HG03103 (cell line): ENCODE data around the gene SYVN1.

ENCODE experiments used
- ATAC-seq: cut with Tn5 transposase; IDR thresholded peaks from one replicate; pipeline ENCODE4 v1.9.1; 2021; ENCODE audit warnings: low read depth; ENCODE audit not compliant: unreplicated experiment

The SYVN1 gene

GRCh38 chr11:65114538-65115171, 19.7 kb downstream of the SYVN1 start:
- ATAC-seq, result no peak

- no peak for ATAC-seq
Observed at GRCh38 chr11:65113839-65114238, 20.5 kb downstream of the SYVN1 start.

DNA sequence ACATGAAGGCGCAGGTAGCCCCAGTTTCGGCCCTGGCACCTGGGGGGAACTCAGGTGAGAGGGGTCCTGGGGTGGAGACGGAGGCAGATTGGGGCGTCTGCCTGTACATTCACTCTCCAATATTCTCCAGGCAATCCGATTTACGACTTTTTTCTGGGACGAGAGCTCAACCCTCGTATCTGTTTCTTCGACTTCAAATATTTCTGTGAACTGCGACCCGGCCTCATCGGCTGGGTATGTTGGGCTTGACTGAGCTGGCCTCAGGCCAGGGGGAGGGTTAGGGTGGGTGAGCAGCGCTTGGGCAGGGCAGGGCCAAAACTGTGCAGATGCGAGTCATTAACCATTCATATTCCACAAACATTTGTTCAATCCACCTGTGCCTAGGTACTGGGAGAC, 21.0 kb downstream of the SYVN1 start:
- no peak for ATAC-seq

GRCh38 chr11:65112546-65113360, 21.6 kb downstream of the SYVN1 start:
- ATAC-seq, result peak; percentile 29

DNA sequence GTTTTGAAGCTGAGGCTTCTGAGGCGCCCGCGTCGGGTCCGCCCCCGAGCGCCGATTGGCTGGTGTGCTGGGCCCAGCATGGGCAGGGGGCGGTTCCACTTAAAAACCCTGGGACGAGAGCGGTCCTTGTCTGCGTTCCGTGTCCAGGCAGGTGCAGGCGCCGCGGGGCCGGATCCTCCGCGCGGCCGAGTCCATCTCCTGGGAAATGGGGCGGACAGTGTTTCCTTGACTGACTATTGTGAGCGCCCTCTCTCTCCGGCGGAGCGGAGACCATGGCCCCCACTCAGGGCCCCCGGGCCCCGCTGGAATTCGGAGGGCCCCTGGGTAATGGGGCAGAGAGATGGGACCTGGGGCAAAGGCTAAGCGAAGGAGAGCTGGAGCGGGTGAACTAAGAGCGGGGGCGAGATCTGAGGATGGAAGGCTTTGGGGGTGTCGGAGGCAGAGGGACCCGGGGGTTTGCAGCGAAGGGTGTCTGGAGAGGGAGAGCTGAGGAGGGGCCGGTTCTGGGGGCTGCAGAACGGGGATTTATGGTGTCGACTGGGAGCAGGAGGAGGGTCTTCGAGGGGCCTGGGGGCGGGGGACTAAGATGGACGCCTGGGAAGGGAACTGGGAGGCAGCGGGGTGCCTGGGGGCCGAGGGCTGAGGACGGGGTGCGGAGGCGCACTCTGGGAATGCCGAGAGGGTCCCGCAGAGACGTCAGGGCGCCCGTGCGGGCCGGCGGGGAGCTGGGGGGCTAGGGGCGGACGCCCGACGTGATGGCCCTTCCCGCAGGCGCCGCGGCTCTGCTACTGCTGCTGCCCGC, 22.4 kb downstream of the SYVN1 start, which contains the start of gene TM7SF2:
Gene TM7SF2, plus strand, starts transcription at position 129 of the 802 bp plus-strand sequence. Its CDS starts 144 bp downstream, at position 273.
- peak; percentile 46 for ATAC-seq

DNA sequence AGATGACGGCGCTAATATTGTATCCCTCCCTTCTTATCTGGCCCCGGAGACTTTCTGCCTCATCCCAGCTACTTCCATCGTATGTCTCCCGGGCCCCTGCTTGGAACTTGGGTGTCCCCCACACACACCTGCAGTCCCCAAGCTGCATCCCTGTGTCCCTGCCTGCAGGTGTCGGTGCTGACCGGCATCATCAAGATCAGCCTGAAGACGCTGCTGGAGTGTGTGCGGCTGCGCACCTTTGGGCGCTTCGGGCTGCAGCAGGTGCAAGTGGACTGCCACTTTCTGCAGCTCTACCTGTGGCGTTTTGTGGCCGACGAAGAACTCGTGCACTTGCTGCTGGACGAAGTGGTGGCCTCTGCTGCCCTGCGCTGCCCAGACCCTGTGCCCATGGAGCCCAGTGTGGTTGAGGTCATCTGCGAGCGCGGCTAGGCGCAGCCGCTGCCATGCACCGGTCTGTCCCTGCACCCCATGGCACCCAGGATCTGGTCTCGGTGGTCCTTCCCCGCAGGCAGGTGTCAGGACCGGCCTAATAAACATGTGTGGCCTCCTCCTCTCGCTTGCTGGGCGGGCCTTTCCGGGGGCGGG, 23.1 kb downstream of the SYVN1 start:
- no peak for ATAC-seq

DNA sequence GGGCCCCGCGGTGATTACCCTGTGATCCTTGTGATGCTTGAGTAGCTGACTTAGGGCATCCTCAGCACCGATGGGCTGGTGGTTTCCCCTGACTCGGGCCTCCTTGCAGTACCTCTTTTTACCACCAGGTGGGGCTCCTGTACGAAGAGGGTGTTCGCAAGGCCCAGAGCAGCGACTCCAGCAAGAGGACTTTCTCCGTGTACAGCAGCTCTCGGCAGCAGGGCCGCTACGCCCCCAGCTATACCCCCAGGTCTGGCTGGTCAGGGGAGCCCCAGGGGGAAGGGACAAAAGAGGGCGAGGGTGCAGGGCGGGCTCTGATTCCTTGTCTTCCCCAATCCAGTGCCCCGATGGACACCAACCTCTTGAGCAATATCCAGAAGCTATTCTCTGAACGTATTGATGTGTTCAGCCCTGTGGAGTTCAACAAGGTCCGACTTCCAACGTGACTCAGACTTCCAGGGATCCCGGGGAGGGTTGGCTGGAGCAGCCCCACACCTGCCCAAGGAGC, 23.9 kb downstream of the SYVN1 start:
- no peak for ATAC-seq

DNA sequence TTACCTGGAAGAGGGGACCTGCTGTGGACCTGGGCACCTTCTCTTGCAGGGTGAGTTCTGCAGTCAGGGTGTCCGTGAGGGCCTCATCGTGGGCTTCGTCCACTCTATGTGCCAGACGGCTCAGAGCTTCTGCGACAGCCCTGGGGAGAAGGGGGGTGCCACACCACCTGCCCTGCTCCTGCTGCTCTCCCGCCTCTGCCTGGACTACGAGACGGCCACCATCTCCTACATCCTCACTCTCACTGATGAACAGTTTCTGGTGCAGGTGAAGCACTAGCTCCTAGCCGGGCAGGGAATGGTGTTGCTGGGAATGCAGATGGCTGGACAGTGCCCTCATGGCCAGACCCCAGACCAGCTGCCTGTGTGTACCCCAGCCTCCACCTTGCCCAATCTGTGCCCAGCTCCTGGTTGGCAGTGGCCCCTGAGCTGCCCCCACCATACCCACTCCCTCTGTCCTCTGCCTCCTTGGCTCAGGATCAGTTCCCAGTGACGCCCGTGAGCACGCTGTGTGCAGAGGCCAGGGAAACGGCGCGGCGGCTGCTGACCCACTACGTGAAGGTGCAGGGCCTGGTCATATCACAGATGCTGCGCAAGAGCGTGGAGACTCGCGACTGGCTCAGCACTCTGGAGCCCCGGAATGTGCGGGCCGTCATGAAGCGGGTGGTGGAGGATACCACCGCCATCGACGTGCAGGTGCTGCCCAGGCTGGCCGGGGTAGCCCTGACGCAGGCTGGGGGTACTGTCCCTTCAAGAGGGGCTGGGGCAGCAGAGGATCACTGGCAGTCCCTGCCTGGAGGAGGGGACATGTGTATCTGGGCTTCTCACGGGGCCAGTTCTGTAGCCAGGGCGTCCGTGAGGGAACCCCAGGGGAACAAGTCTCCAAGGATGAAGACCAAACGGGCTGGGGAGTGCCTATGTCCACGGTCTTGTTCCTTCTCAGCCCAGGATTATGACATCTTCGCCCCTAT, 24.8 kb downstream of the SYVN1 start:
- no peak for ATAC-seq

DNA sequence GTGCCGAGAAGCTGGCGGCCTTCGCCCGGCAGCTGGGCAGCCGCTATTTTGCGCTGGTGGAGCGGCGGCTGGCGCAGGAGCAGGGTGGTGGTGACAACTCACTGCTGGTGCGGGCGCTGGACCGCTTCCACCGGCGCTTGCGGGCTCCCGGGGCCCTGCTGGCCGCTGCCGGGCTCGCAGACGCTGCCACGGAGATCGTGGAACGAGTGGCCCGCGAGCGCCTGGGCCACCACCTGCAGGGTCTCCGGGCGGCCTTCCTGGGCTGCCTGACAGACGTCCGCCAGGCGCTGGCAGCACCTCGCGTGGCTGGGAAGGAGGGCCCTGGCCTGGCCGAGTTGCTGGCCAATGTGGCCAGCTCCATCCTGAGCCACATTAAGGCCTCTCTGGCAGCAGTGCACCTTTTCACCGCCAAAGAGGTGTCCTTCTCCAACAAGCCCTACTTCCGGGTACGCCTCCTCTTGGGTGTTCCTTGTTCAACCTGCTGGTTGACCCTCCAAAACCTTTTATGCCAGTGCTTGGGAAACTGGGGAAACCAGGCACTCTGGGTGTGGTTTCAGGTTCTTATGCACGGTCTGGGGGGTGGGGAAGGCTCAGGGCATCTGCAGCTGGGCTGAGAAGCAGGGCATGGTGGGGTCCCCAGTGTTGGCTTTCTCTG, 25.7 kb downstream of the SYVN1 start:
- ATAC-seq, result no peak

- ATAC-seq, result no peak
Observed at GRCh38 chr11:65107751-65108468, 26.4 kb downstream of the SYVN1 start.

GRCh38 chr11:65107078-65107477, 27.2 kb downstream of the SYVN1 start:
- ATAC-seq, result no peak

DNA sequence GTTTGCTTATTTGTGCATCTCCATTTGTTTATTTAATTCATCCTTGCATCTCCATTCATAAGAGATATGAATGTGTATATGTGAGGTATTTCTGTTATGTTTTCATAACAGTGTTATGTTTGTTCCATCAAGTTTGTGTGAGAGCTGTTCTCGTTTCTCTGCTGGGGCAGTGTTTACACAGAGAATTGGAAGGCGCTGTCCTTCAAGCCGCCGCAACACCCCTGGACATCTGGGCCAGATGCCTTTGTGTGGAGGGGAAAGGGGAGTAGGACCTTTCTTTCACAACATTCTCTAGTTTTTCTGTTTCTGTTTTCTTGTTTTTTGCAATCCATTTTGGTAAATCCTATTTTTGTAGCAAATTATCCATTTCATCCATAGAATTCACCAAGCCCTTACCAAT, 29.7 kb downstream of the SYVN1 start:
- no peak for ATAC-seq

- ATAC-seq, result no peak
Observed at GRCh38 chr11:65103476-65103875, 30.8 kb downstream of the SYVN1 start.

DNA sequence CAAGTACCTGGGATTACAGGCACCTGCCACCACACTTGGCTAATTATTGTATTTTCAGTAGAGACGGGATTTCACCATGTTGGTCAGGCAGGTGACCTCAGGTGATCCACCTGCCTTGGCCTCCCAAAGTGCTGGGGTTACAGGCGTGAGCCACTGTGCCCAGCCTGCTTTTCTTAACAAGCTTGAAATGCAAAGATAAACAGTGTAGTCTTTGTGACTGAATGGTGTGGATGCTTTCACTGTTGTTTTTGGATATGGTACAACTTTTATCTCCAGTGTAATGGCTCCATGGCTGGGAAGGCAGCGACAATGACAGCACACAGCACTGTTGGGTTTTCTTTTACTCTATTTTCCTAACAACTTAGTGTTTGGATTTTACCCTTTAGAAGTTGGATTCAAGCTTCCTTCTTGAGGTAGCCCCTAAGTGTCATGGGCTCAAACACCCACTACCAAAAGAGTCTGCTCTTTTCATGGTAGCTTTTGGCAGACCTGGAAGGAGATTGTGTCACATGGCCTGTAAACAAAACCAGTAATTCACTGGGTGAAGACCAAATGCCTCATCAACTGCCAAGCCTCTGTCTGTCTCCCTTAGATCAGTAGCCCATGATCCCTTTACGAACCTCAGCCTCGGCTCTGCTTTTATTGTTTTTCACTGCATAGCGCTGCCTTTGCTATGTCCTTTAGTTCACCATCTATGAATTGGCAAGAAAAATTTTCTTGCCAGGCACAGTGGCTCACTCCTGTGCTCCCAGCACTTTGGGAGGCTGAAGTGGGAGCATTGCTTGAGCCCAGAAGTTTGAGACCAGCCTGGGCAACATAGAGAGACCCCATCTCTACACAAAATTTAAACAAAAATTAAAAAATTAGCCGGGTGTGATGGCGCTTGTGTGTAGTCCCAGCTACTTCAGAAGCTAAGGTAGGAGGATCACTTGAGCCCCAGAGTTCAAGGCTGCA, 31.9 kb downstream of the SYVN1 start:
- no peak for ATAC-seq

- no peak for ATAC-seq
Observed at GRCh38 chr11:65100674-65101350, 33.5 kb downstream of the SYVN1 start.

GRCh38 chr11:65096926-65097325, 37.4 kb downstream of the SYVN1 start:
- no peak for ATAC-seq
